Endothelial cell of umbilical vein (primary cell): ENCODE measurements around the gene JUP. TPM values are rescaled to one million over a fixed set of nuclear protein-coding genes. Genes with fewer than 3 reads are reported as not detected.

Experiments
- BruUV-seq: library from RNA; stranded (reverse); fragments of 400-500 nt; replicated peaks from 2 replicates; lab custom pipeline; 2021; lab: Mats Ljungman, UMichigan
- CTCF ChIA-PET: fragments of 300-600, 350-600 bp; sonication (Branson Sonifier 250); formaldehyde crosslinking; loops from one replicate; lab custom pipeline; 2021; ENCODE audit warnings: antibody characterized with exemption, inconsistent platforms; lab: Charles Lee
- POLR2A ChIA-PET: fragments of 300-600, 350-600 bp; sonication (Branson Sonifier 250); formaldehyde crosslinking; loops from one replicate; lab custom pipeline; 2021; ENCODE audit warnings: antibody characterized with exemption, inconsistent platforms; lab: Charles Lee
- DNase-seq: peaks from one replicate; pipeline ENCODE4 v3.0.0-alpha.2; 2011; ENCODE audit warnings: low read depth, low spot score
- FAIRE-seq: peaks from 2 replicates; lab custom pipeline; 2011; peaks lifted over from hg19 to GRCh38; lab: Jason Lieb, UNC
- H2AFZ ChIP-seq: 2 replicates; pipeline ENCODE4 v1.6.0; 2012; ENCODE audit warnings: low read depth, low read length, control low read depth, inconsistent platforms
- H3K27ac ChIP-seq: 2 replicates; pipeline ENCODE4 v1.5.1; 2011; ENCODE audit warnings: low read depth, mild to moderate bottlenecking, control low read depth, low read length, moderate library complexity; ENCODE audit not compliant: insufficient read depth
- H3K27me3 ChIP-seq, 2 experiments: 2 replicates each; pipeline versions ENCODE4 v1.6.0 to v1.6.1; 2011; ENCODE audit warnings: low read length in 2 of 2, mixed read lengths in 1 of 2; ENCODE audit not compliant: control insufficient read depth in 2 of 2, insufficient read depth in 2 of 2
- H3K36me3 ChIP-seq, 2 experiments: 2 replicates in 1 of 2; 3 replicates in 1 of 2; pipeline ENCODE4 v1.5.1; 2011; ENCODE audit warnings: low read length in 2 of 2, mild to moderate bottlenecking in 1 of 2, moderate library complexity in 1 of 2; ENCODE audit not compliant: control insufficient read depth in 2 of 2, insufficient read depth in 2 of 2; ENCODE audit errors: extremely low read depth in 1 of 2
- H3K4me1 ChIP-seq: 3 replicates; pipeline ENCODE4 v1.5.1; 2011; ENCODE audit warnings: mild to moderate bottlenecking, low read length; ENCODE audit not compliant: control insufficient read depth, insufficient read depth; ENCODE audit errors: extremely low read depth
- H3K4me2 ChIP-seq: 2 replicates; pipeline ENCODE4 v1.6.1; 2011; ENCODE audit warnings: low read length, control low read depth, mixed read lengths; ENCODE audit not compliant: insufficient read depth
- H3K4me3 ChIP-seq, 3 experiments: fragments of 200-600 bp in 1 of 3; sonication (generic), shearing (Covaris generic) in 1 of 3; replicated peaks in 1 of 3; 2 replicates each; pipeline ENCODE4 v1.5.1; 2011 to 2016; ENCODE audit warnings: control low read depth in 3 of 3, low read length in 3 of 3, mild to moderate bottlenecking in 2 of 3, inconsistent platforms in 1 of 3, low read depth in 1 of 3, moderate library complexity in 1 of 3; ENCODE audit not compliant: insufficient read depth in 1 of 3
- H3K79me2 ChIP-seq: 2 replicates; pipeline ENCODE4 v1.6.0; 2012; ENCODE audit warnings: low read length, inconsistent platforms; ENCODE audit not compliant: control insufficient read depth, insufficient read depth
- H3K9ac ChIP-seq: replicated peaks from 2 replicates; pipeline ENCODE3; 2011; ENCODE audit warnings: low read length, control low read depth; ENCODE audit not compliant: insufficient read depth; ENCODE audit errors: extremely low read depth
- H3K9me1 ChIP-seq: replicated peaks from 3 replicates; pipeline ENCODE4 v1.6.0; 2011; ENCODE audit warnings: mild to moderate bottlenecking, low read length; ENCODE audit not compliant: control insufficient read depth, insufficient read depth; ENCODE audit errors: extremely low read depth
- H3K9me3 ChIP-seq: replicated peaks from 2 replicates; pipeline ENCODE4 v1.5.1; 2012; ENCODE audit warnings: low read length, inconsistent platforms; ENCODE audit not compliant: control insufficient read depth, insufficient read depth
- H4K20me1 ChIP-seq: replicated peaks from 2 replicates; pipeline ENCODE3; 2011; ENCODE audit warnings: mild to moderate bottlenecking, low read length; ENCODE audit not compliant: control insufficient read depth, insufficient read depth; ENCODE audit errors: extremely low read depth
- EZH2 ChIP-seq: IDR thresholded peaks from 2 replicates; pipeline ENCODE4 v1.6.1; 2012; ENCODE audit warnings: borderline replicate concordance, low read depth, mild to moderate bottlenecking, moderate library complexity, low read length, inconsistent platforms; ENCODE audit not compliant: severe bottlenecking
- FOS ChIP-seq: IDR thresholded peaks from 2 replicates; pipeline ENCODE4 v1.6.1; 2011; ENCODE audit warnings: mild to moderate bottlenecking, low read length, moderate library complexity, borderline replicate concordance; ENCODE audit not compliant: insufficient read depth
- GATA2 ChIP-seq: IDR thresholded peaks from 2 replicates; pipeline ENCODE4 v1.7.0; 2011; ENCODE audit warnings: low read depth, mild to moderate bottlenecking, moderate library complexity, mixed read lengths, low read length; ENCODE audit not compliant: insufficient read length, insufficient read depth
- JUN ChIP-seq: IDR thresholded peaks from 2 replicates; pipeline ENCODE4 v1.6.1; 2011; ENCODE audit warnings: borderline replicate concordance, low read depth; ENCODE audit not compliant: insufficient read length, insufficient read depth
- MYC ChIP-seq: IDR thresholded peaks from one replicate; pipeline ENCODE4 v1.6.1; 2011; ENCODE audit warnings: mild to moderate bottlenecking, low read depth, low read length
- POLR2A ChIP-seq: IDR thresholded peaks from 2 replicates; pipeline ENCODE4 v1.6.1; 2012; ENCODE audit warnings: low read depth, mild to moderate bottlenecking, control low read depth, low read length
- POLR2AphosphoS5 ChIP-seq: IDR thresholded peaks from 2 replicates; pipeline ENCODE4 v1.6.1; 2012; ENCODE audit warnings: low read depth, mild to moderate bottlenecking, control low read depth, low read length, moderate library complexity; ENCODE audit not compliant: insufficient read depth
- dilution Hi-C: fragments of 300-500 bp; cut with MboI; formaldehyde crosslinking; loops from one replicate; pipeline ENCODE4 v1.15.0; 2019; ENCODE audit warnings: low sequenced_read_pairs; ENCODE audit not compliant: extremely low pct_ligation_motif_present
- intact Hi-C: fragments of 100-400 bp; cut with micrococcal nuclease; formaldehyde crosslinking; loops from one replicate; pipeline ENCODE4 v1.10.0; 2022
- polyA plus RNA-seq, 4 experiments: library from polyadenylated mRNA; depleted of rRNA in 3 of 4; stranded (reverse) in 3 of 4; unstranded in 1 of 4; fragments of >200 nt; gene quantifications; 2 replicates each; pipeline versions ENCODE4 v1.2.1 to v1.2.3, GENCODE V29; 2011 to 2012; ENCODE audit warnings: missing spikeins in 1 of 4
- total RNA-seq: library from RNA; stranded (reverse); gene quantifications from 2 replicates; pipeline ENCODE4 v1.2.3, GENCODE V29; 2021
- TF ChIP-seq, protein P1 (sequence below), 2 donors: IDR thresholded peaks; 1 replicate in 1 of 2; 2 replicates in 1 of 2; pipeline ENCODE4 v1.5.1; 2011; ENCODE audit warnings: low read length in 2 of 2, mild to moderate bottlenecking in 2 of 2, moderate library complexity in 2 of 2, control low read depth in 1 of 2, inconsistent platforms in 1 of 2, low read depth in 1 of 2; ENCODE audit not compliant: insufficient read depth in 1 of 2; ENCODE audit errors: extremely low read depth in 1 of 2
- TF ChIP-seq, protein P2 (sequence below): IDR thresholded peaks from 2 replicates; pipeline ENCODE4 v1.6.1; 2011; ENCODE audit not compliant: insufficient read depth, insufficient read length

Gene JUP
- total and polyA plus RNA-seq, 2 donors (not counting 3 experiments of a cell fraction or from before 2014, with no cell fraction given): 98.0 to 171 TPM

DNA sequence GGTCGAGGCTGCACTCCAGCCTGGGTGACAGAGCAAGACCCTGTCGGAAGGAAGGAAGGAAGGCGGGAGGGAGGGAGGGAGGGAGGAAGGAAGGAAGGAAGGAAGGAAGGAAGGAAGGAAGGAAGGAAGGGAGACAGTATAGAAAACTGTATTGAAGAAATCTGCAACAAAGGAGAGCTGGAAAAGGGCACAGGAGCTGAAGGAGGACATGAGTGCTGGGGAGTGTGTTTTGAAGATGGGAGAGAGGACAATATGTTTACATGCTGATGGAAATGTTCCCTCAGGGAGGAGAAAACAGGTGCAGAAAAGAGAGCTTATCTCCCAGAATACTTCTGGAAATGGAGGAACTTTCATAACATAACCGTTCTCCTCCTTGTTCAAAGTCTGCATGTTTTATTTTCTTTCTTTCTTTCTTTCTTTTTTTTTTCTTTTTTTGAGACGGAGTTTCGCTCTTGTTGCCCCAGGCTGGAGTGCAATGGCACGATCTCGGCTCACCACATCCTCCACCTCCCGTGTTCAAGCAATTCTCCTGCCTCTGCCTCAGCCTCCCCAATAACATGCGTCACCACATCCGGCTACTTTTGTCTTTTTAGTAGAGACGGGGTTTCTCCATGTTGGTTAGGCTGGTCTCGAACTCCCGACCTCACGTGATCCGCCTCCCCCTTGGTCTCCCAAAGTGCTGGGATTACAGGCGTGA is 49.4 kb downstream of the JUP start:
- ChIA-PET CTCF (interaction anchor here (0.5 to 4.6 kb wide), 20 partner anchors 8 to 162 kb away, joined by 3 to 50 read pairs (median 4); partner anchors contain the start of genes FKBP10, JUP, KLHL11 and P3H4), POLR2A (no interaction called here)
- H3K27me3 ChIP-seq: peaks cover 34 to 38% of the 10 kb centered on the region in 2 experiments
- H3K4me1 ChIP-seq: peaks cover 2% of the 10 kb centered on the region
- DNase-seq (no peak), FAIRE-seq (no peak)
- H3K9me3 ChIP-seq: no peaks in the 10 kb centered on the region
- TF ChIP-seq POLR2A (no peak), POLR2AphosphoS5 (no peak), JUN (no peak), MYC (no peak), GATA2 (no peak), FOS (no peak), EZH2 (no peak)
- TF ChIP-seq, protein P1, sequence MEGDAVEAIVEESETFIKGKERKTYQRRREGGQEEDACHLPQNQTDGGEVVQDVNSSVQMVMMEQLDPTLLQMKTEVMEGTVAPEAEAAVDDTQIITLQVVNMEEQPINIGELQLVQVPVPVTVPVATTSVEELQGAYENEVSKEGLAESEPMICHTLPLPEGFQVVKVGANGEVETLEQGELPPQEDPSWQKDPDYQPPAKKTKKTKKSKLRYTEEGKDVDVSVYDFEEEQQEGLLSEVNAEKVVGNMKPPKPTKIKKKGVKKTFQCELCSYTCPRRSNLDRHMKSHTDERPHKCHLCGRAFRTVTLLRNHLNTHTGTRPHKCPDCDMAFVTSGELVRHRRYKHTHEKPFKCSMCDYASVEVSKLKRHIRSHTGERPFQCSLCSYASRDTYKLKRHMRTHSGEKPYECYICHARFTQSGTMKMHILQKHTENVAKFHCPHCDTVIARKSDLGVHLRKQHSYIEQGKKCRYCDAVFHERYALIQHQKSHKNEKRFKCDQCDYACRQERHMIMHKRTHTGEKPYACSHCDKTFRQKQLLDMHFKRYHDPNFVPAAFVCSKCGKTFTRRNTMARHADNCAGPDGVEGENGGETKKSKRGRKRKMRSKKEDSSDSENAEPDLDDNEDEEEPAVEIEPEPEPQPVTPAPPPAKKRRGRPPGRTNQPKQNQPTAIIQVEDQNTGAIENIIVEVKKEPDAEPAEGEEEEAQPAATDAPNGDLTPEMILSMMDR (IDR thresholded peaks at IDR 0.05; ENCODE audit: extremely low read depth in 1 of 2, insufficient read depth in 1 of 2, low read depth in 1 of 2, low read length in 2 of 2): no peak
- TF ChIP-seq, protein P2, sequence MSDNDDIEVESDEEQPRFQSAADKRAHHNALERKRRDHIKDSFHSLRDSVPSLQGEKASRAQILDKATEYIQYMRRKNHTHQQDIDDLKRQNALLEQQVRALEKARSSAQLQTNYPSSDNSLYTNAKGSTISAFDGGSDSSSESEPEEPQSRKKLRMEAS: no peak
- BruUV-seq: no TSS peak
- H3K4me2 ChIP-seq: no peak overlapping the region
- H3K27ac ChIP-seq: no peak overlapping the region
- no peaks in the 10 kb centered on the region for H3K79me2 ChIP-seq
- no peak overlapping the region for H3K9ac ChIP-seq
- no peaks in the 10 kb centered on the region for H4K20me1 ChIP-seq
- intact Hi-C loops (loop anchor here (5.0 kb wide), 1 partner anchor 150 kb away; no protein-coding TSS in a partner anchor), dilution Hi-C loops (no loop called here)
- H3K9me1 ChIP-seq: no peaks in the 10 kb centered on the region
- H3K4me3 ChIP-seq: no peak overlapping the region
- no peak overlapping the region for H2AFZ ChIP-seq
- H3K36me3 ChIP-seq: no peaks in the 10 kb centered on the region
